Measurements from ENCODE around the gene STXBP4. TPM values are rescaled to one million over a fixed set of nuclear protein-coding genes. Genes with fewer than 3 reads are reported as not detected.

STXBP4 gene
- total RNA-seq, 4 donors from 2014 or later: 8.0 to 57.6 (median 18.8) TPM

DNA sequence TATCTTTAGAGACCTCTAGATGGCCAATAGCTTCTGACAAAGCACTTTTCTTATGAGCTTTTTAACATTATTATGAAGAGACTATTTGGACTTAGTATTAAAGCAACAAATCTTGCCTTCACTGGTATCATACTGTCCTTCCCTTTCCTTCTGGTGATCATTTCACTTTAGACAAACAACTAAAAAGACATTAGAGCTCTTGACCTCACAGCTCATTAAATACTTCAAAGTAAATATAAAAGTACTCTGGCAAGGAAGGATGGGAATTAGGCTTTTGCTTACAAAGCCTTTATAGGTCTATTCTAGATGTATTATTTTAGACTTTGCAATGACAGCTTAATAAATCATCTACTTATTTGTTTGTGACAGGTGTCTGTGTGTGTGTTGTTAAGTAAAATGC is 11.1 kb downstream of the STXBP4 start:
- DNase-seq: no peak
- no peaks in the 10 kb centered on the region for H3K4me1 ChIP-seq
- TF ChIP-seq POLR2A (IDR thresholded peaks at IDR 0.05) (no peak), CTCF (IDR thresholded peaks at IDR 0.05) (no peak)
- H3K27me3 ChIP-seq: no peaks in the 10 kb centered on the region
- no peaks in the 10 kb centered on the region for H3K36me3 ChIP-seq
- H3K4me3 ChIP-seq: no peak overlapping the region
- H3K27ac ChIP-seq: no peak overlapping the region
- peaks cover 0 to 3% (median 0%) of the 10 kb centered on the region in 4 donors for H3K9me3 ChIP-seq

DNA sequence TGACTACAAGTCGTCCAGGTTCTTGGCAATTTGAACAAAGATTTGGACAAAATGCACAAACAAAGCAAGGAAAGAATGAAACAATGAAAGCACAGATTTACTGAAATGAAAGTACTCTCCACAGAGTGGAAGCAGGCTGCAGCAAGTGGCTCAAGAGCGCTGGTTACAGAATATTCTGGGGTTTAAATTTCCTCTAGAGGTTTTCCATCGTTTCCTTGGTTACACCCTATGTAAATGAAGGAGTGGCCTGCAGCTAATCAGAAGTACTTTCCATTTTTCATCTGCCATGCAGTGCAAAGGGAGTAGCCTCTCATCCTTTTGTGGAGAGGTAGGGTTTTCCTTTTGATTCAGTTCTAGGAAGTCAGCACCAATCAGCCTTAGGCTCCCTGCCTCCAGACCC is 11.8 kb downstream of the STXBP4 start:
- Histone ChIP-seq H3K4me3 (no peak overlapping the region), H3K36me3 (no peaks in the 10 kb centered on the region), H3K9me3 (peaks cover 0 to 3% (median 0%) of the 10 kb centered on the region in 4 donors), H3K27me3 (no peaks in the 10 kb centered on the region), H3K4me1 (no peaks in the 10 kb centered on the region), H3K27ac (no peak overlapping the region)
- no peak for DNase-seq
- TF ChIP-seq POLR2A (IDR thresholded peaks at IDR 0.05) (no peak), CTCF (IDR thresholded peaks at IDR 0.05) (no peak)

- TF ChIP-seq POLR2A (IDR thresholded peaks at IDR 0.05): no peak
- no peak for TF ChIP-seq CTCF (IDR thresholded peaks at IDR 0.05)
- Histone ChIP-seq H3K4me1 (no peaks in the 10 kb centered on the region), H3K27ac (peak overlapping the region in 1 of 4 donors; percentile 32), H3K27me3 (no peaks in the 10 kb centered on the region), H3K4me3 (no peak overlapping the region), H3K9me3 (peaks cover 0 to 3% (median 0%) of the 10 kb centered on the region in 4 donors), H3K36me3 (no peaks in the 10 kb centered on the region)
- DNase-seq: no peak
These were observed 13.8 kb downstream of the STXBP4 start for GRCh38 chr17:54982399-54982798.

DNA sequence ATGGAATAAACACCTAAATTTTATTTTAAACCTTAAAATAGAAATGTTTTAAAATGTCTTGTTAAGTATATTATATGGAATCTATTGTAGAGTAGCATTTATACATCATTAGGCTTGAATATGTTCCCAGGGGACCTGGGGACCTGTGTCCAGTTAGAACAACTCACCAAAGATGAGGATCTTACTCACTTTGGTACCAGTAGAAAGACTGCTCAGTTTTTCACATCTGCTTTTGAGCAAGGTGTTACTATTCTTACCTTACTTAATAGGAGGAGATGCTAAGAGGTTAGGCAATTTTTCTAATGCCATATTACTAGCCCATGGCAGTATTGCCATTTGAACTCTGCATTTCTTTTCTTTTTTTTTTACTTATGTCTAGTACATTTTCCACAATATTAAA is 14.7 kb downstream of the STXBP4 start:
- Histone ChIP-seq H3K27me3 (no peaks in the 10 kb centered on the region), H3K9me3 (peaks cover 0 to 3% (median 0%) of the 10 kb centered on the region in 4 donors), H3K27ac (no peak overlapping the region), H3K36me3 (no peaks in the 10 kb centered on the region), H3K4me3 (no peak overlapping the region), H3K4me1 (no peaks in the 10 kb centered on the region)
- DNase-seq: no peak
- TF ChIP-seq POLR2A (IDR thresholded peaks at IDR 0.05) (no peak), CTCF (IDR thresholded peaks at IDR 0.05) (no peak)

DNA sequence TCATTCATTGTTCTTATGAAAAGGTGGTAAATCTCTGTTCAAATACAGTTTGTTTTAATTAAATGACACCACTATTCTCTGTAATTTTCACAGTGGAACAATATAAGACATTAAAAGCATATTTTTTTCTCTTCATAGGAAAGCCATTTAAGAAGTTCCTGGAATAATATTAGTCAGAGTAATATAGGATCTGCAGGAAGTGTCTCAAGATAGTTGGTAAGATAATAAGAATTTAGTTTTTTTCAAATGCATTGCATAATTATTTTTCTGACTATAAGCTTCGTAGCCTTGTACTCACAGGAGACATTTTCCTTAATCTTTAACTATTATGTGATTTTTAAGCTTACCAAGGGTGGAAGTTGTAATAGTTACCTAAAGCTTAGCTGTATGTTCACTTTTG is 16.9 kb downstream of the STXBP4 start:
- no peak overlapping the region for H3K27ac ChIP-seq
- H3K4me3 ChIP-seq: no peak overlapping the region
- H3K4me1 ChIP-seq: no peaks in the 10 kb centered on the region
- peaks cover 0 to under 1% (median 0%) of the 10 kb centered on the region in 4 donors for H3K9me3 ChIP-seq
- H3K27me3 ChIP-seq: no peaks in the 10 kb centered on the region
- no peak for DNase-seq
- TF ChIP-seq POLR2A (IDR thresholded peaks at IDR 0.05): no peak
- TF ChIP-seq CTCF (IDR thresholded peaks at IDR 0.05): no peak
- no peaks in the 10 kb centered on the region for H3K36me3 ChIP-seq

DNA sequence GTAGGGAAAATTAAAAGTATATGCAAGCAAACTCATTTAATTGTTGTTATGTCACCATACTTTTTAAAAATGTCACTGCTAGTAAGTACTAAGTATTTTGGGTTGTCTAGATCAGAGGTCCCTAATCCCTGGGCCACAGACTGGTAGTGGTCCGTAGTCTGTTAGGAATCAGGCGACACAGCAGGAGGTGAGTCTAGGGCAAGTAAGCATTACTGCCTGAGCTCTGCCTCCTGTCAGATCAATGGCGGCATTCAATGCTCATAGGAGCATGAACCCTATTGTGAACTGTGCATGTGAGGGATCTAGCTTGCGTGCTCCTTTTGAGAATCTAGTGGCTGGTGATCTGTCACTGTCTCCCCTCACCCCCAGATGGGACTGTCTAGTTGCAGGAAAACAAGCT is 21.6 kb downstream of the STXBP4 start:
- Histone ChIP-seq H3K4me1 (no peaks in the 10 kb centered on the region), H3K36me3 (no peaks in the 10 kb centered on the region), H3K4me3 (no peak overlapping the region), H3K27me3 (no peaks in the 10 kb centered on the region), H3K27ac (no peak overlapping the region), H3K9me3 (no peaks in the 10 kb centered on the region)
- no peak for DNase-seq
- TF ChIP-seq POLR2A (IDR thresholded peaks at IDR 0.05) (no peak), CTCF (IDR thresholded peaks at IDR 0.05) (no peak)
